Measurements from ENCODE around the gene EEF2K. TPM values are rescaled to one million over a fixed set of nuclear protein-coding genes. Genes with fewer than 3 reads are reported as not detected.

The EEF2K gene
- total and polyA plus RNA-seq, 2 of the 13 experiments (the other 11 are each of a cell fraction or from before 2014, with no cell fraction given): 22.0 to 23.8 TPM

GRCh38 chr16:22195445-22195694, 10.7 kb upstream of the EEF2K start (continued):
- TF ChIP-seq, protein P1, sequence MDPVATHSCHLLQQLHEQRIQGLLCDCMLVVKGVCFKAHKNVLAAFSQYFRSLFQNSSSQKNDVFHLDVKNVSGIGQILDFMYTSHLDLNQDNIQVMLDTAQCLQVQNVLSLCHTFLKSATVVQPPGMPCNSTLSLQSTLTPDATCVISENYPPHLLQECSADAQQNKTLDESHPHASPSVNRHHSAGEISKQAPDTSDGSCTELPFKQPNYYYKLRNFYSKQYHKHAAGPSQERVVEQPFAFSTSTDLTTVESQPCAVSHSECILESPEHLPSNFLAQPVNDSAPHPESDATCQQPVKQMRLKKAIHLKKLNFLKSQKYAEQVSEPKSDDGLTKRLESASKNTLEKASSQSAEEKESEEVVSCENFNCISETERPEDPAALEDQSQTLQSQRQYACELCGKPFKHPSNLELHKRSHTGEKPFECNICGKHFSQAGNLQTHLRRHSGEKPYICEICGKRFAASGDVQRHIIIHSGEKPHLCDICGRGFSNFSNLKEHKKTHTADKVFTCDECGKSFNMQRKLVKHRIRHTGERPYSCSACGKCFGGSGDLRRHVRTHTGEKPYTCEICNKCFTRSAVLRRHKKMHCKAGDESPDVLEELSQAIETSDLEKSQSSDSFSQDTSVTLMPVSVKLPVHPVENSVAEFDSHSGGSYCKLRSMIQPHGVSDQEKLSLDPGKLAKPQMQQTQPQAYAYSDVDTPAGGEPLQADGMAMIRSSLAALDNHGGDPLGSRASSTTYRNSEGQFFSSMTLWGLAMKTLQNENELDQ (CRISPR knock-in tag; IDR thresholded peaks at IDR 0.05; ENCODE audit: borderline replicate concordance): no peak
- no peak for TF ChIP-seq GABPB1 (CRISPR knock-in tag; IDR thresholded peaks at IDR 0.05)
- no peak for TF ChIP-seq NR2C2 (CRISPR knock-in tag; IDR thresholded peaks at IDR 0.05; ENCODE audit: borderline replicate concordance)
- no peak for TF ChIP-seq SNRNP70 (IDR thresholded peaks at IDR 0.05; ENCODE audit: low read depth, low read length)
- no peak for TF ChIP-seq CREB3 (CRISPR knock-in tag; IDR thresholded peaks at IDR 0.05)
- TF ChIP-seq SMAD1 (CRISPR knock-in tag; IDR thresholded peaks at IDR 0.05; ENCODE audit: borderline replicate concordance, low read depth): 0 out of 2 replicates have a peak, but pooled peaks have one; percentile 13
- TF ChIP-seq ZNF274 (CRISPR knock-in tag; IDR thresholded peaks at IDR 0.05): no peak
- TF ChIP-seq, protein P2, sequence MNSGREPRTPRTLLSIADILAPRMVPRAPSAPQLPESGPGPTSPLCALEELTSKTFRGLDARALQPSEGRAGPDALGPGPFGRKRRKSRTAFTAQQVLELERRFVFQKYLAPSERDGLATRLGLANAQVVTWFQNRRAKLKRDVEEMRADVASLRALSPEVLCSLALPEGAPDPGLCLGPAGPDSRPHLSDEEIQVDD (CRISPR knock-in tag; IDR thresholded peaks at IDR 0.05; ENCODE audit: borderline replicate concordance): no peak
- TF ChIP-seq REST (IDR thresholded peaks at IDR 0.05; ENCODE audit: borderline replicate concordance in 1 of 2, low read depth in 1 of 2, low read length in 2 of 2): no peak
- no peak for TF ChIP-seq TAF1 (CRISPR knock-in tag; IDR thresholded peaks at IDR 0.05)
- TF ChIP-seq KDM6A (CRISPR knock-in tag; IDR thresholded peaks at IDR 0.05; ENCODE audit: low read depth): no peak
- no peak for TF ChIP-seq MAFF (IDR thresholded peaks at IDR 0.05; ENCODE audit: low read depth, low read length)
- no peak for TF ChIP-seq MYNN (CRISPR knock-in tag; IDR thresholded peaks at IDR 0.05; ENCODE audit: low read depth)
- TF ChIP-seq KAT7 (CRISPR knock-in tag; IDR thresholded peaks at IDR 0.05; ENCODE audit: borderline replicate concordance): no peak
- no peak for TF ChIP-seq RARG (CRISPR knock-in tag; IDR thresholded peaks at IDR 0.05; ENCODE audit: low read depth)
- TF ChIP-seq NKX3-1 (CRISPR knock-in tag; IDR thresholded peaks at IDR 0.05): peak; percentile 91; the same call in 1 of the 2 replicates
- TF ChIP-seq ZNF30 (CRISPR knock-in tag; IDR thresholded peaks at IDR 0.05): no peak
- no peak for TF ChIP-seq ISL2 (CRISPR knock-in tag; IDR thresholded peaks at IDR 0.05)
- TF ChIP-seq ELF4 (CRISPR knock-in tag; IDR thresholded peaks at IDR 0.05; ENCODE audit: borderline replicate concordance): no peak
- no peak for TF ChIP-seq ZNF460 (CRISPR knock-in tag; IDR thresholded peaks at IDR 0.05; ENCODE audit: borderline replicate concordance)

All from HepG2 (cell line).